Frontal cortex (tissue), 4 donors: ENCODE data around the gene TMEM151A. TPM values are rescaled to one million over a fixed set of nuclear protein-coding genes. Genes with fewer than 3 reads are reported as not detected.
A peak's percentile ranks its signal among the peaks of the same experiment; 100 is the strongest.
"Not testable (repeated sequence)": the region's sequence is repeated elsewhere in the genome, so short reads cannot be mapped to it uniquely, and the experiment has no call there.

Source experiments
- DNase-seq, 2 donors: peaks; one replicate each; pipeline ENCODE4 v3.0.0; 2012; ENCODE audit warnings: low spot score in 2 of 2
- FAIRE-seq: peaks from 2 replicates; lab custom pipeline; 2012; peaks lifted over from hg19 to GRCh38; lab: Jason Lieb, UNC
- total RNA-seq: library from RNA; depleted of rRNA; stranded (reverse); fragments of >200 nt; gene quantifications from one replicate; pipeline ENCODE4 v1.2.3, GENCODE V29; 2014
- donor health status: control.
- donor health status: control.
- donor health status: control.

TMEM151A gene
- total RNA-seq, 1 donor from 2014 or later, result 9.0 TPM

- FAIRE-seq (no peak), DNase-seq (no peak)
Observed at GRCh38 chr11:66266378-66267038, 25.2 kb upstream of the TMEM151A start.

GRCh38 chr11:66267039-66267378 is 24.7 kb upstream of the TMEM151A start:
- DNase-seq (no peak), FAIRE-seq (no peak)

- FAIRE-seq, result no peak
- peak; percentile 89 to 90 for DNase-seq
Observed at GRCh38 chr11:66267379-66268243, 24.1 kb upstream of the TMEM151A start.

- FAIRE-seq (no peak), DNase-seq (peak; percentile 98 to 99)
Observed at GRCh38 chr11:66268244-66268951, 23.3 kb upstream of the TMEM151A start, which contains the start of gene RAB1B. TSS of gene RAB1B (plus strand) at chr11:66268639. CDS start at chr11:66268680, 41 bp downstream.

- DNase-seq, result peak in 1 of 2 donors; percentile 49
- no peak for FAIRE-seq
Observed at GRCh38 chr11:66268952-66269905, 22.5 kb upstream of the TMEM151A start.

- DNase-seq (no peak), FAIRE-seq (no peak)
Observed at GRCh38 chr11:66271816-66272215, 19.9 kb upstream of the TMEM151A start.

- FAIRE-seq, result no peak
Observed at GRCh38 chr11:66272596-66272995, 19.1 kb upstream of the TMEM151A start.

GRCh38 chr11:66274219-66274618 is 17.5 kb upstream of the TMEM151A start:
- FAIRE-seq, result no peak
- no peak for DNase-seq

More at GRCh38 chr11:66272596-66272995, 19.1 kb upstream of the TMEM151A start:
- no peak for DNase-seq

GRCh38 chr11:66275396-66275795 is 16.3 kb upstream of the TMEM151A start:
- FAIRE-seq (no peak), DNase-seq (no peak)

- FAIRE-seq, result no peak
Observed at GRCh38 chr11:66275984-66276612, 15.6 kb upstream of the TMEM151A start.

GRCh38 chr11:66276619-66277018 is 15.1 kb upstream of the TMEM151A start:
- not testable (repeated sequence) for DNase-seq, FAIRE-seq

More at GRCh38 chr11:66275984-66276612, 15.6 kb upstream of the TMEM151A start:
- DNase-seq, result no peak

- not testable (repeated sequence) for FAIRE-seq
Observed at GRCh38 chr11:66277064-66277463, 14.6 kb upstream of the TMEM151A start.

GRCh38 chr11:66277471-66278362 is 14.0 kb upstream of the TMEM151A start, which contains the start of gene CNIH2:
TSS of gene CNIH2 (plus strand) at chr11:66278175. CDS start at chr11:66278457, 282 bp downstream.
- DNase-seq (peak; percentile 80 to 85), FAIRE-seq (no peak)

More at GRCh38 chr11:66277064-66277463, 14.6 kb upstream of the TMEM151A start:
- not testable (repeated sequence) for DNase-seq

GRCh38 chr11:66278363-66279091 is 13.2 kb upstream of the TMEM151A start:
- FAIRE-seq (no peak), DNase-seq (peak in 1 of 2 donors; percentile 60)

- FAIRE-seq (no peak), DNase-seq (no peak)
Observed at GRCh38 chr11:66279092-66279734, 12.5 kb upstream of the TMEM151A start.

GRCh38 chr11:66280428-66280827 is 11.3 kb upstream of the TMEM151A start:
- FAIRE-seq, result no peak

More at GRCh38 chr11:66280428-66280827, 11.3 kb upstream of the TMEM151A start:
- DNase-seq, result no peak
